ENCODE results near the gene FSTL5.

GRCh38 chr4:161916035-161916434, 247.8 kb downstream of the FSTL5 start:
- no peak for TF ChIP-seq ZFX (CRISPR knock-in tag; IDR thresholded peaks at IDR 0.05)
- TF ChIP-seq CTCF (IDR thresholded peaks at IDR 0.05 in 2 of 3, conservative IDR thresholded peaks at IDR 0.05 in 1 of 3; ENCODE audit: insufficient read depth in 2 of 3, low read depth in 1 of 3, low read length in 3 of 3), result no peak
- TF ChIP-seq YY1 (IDR thresholded peaks at IDR 0.05; ENCODE audit: borderline replicate concordance in 1 of 3, control insufficient read depth in 1 of 3, extremely low read depth in 1 of 3, insufficient read depth in 3 of 3, insufficient read length in 1 of 3, insufficient replicate concordance in 2 of 3, low read depth in 1 of 3, low read length in 2 of 3), result no peak
- TF ChIP-seq, protein P1, sequence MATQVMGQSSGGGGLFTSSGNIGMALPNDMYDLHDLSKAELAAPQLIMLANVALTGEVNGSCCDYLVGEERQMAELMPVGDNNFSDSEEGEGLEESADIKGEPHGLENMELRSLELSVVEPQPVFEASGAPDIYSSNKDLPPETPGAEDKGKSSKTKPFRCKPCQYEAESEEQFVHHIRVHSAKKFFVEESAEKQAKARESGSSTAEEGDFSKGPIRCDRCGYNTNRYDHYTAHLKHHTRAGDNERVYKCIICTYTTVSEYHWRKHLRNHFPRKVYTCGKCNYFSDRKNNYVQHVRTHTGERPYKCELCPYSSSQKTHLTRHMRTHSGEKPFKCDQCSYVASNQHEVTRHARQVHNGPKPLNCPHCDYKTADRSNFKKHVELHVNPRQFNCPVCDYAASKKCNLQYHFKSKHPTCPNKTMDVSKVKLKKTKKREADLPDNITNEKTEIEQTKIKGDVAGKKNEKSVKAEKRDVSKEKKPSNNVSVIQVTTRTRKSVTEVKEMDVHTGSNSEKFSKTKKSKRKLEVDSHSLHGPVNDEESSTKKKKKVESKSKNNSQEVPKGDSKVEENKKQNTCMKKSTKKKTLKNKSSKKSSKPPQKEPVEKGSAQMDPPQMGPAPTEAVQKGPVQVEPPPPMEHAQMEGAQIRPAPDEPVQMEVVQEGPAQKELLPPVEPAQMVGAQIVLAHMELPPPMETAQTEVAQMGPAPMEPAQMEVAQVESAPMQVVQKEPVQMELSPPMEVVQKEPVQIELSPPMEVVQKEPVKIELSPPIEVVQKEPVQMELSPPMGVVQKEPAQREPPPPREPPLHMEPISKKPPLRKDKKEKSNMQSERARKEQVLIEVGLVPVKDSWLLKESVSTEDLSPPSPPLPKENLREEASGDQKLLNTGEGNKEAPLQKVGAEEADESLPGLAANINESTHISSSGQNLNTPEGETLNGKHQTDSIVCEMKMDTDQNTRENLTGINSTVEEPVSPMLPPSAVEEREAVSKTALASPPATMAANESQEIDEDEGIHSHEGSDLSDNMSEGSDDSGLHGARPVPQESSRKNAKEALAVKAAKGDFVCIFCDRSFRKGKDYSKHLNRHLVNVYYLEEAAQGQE (IDR thresholded peaks at IDR 0.05; ENCODE audit: borderline replicate concordance), result no peak
- TF ChIP-seq, protein P1 (CRISPR knock-in tag; IDR thresholded peaks at IDR 0.05; ENCODE audit: low read depth), result no peak
- no peak for TF ChIP-seq GABPB2 (CRISPR knock-in tag; conservative IDR thresholded peaks at IDR 0.05)
